KG1 (cell line): Measurements from ENCODE around the gene IL1R1.

Source experiments
- DNase-seq: peaks from one replicate; lab custom pipeline; 2025; lab: John Stamatoyannopoulos, UW

IL1R1 gene

GRCh38 chr2:102138331-102138730, 4.2 kb upstream of the IL1R1 start:
- peak; percentile 22 for DNase-seq

GRCh38 chr2:102139851-102140250, 2.7 kb upstream of the IL1R1 start:
- DNase-seq = no peak

GRCh38 chr2:102140377-102140776, 2.2 kb upstream of the IL1R1 start:
- no peak for DNase-seq

GRCh38 chr2:102141011-102141943, 1.3 kb upstream of the IL1R1 start:
- DNase-seq = no peak

- DNase-seq = no peak
These were observed 393 bp downstream of the IL1R1 start for GRCh38 chr2:102142829-102143449.

- no peak for DNase-seq
These were observed 972 bp downstream of the IL1R1 start for GRCh38 chr2:102143450-102143985.

GRCh38 chr2:102144128-102144527, 1.6 kb downstream of the IL1R1 start:
- no peak for DNase-seq

GRCh38 chr2:102145107-102145506, 2.6 kb downstream of the IL1R1 start:
- DNase-seq = no peak

- DNase-seq = no peak
These were observed 3.4 kb downstream of the IL1R1 start for GRCh38 chr2:102145934-102146333.

- DNase-seq = no peak
These were observed 5.4 kb downstream of the IL1R1 start for GRCh38 chr2:102147935-102148334.

- no peak for DNase-seq
These were observed 6.7 kb downstream of the IL1R1 start for GRCh38 chr2:102149243-102149642.

GRCh38 chr2:102149644-102150455, 7.3 kb downstream of the IL1R1 start:
- DNase-seq = no peak

- DNase-seq = no peak
These were observed 11.8 kb downstream of the IL1R1 start for GRCh38 chr2:102154364-102154763.

GRCh38 chr2:102154946-102155702, 12.6 kb downstream of the IL1R1 start:
- DNase-seq = no peak

- DNase-seq = no peak
These were observed 13.4 kb downstream of the IL1R1 start for GRCh38 chr2:102155703-102156515.

GRCh38 chr2:102158011-102158755, 15.6 kb downstream of the IL1R1 start:
- no peak for DNase-seq

- no peak for DNase-seq
These were observed 16.7 kb downstream of the IL1R1 start for GRCh38 chr2:102159295-102159694.

GRCh38 chr2:102166189-102166845, 23.8 kb downstream of the IL1R1 start:
- DNase-seq = no peak

GRCh38 chr2:102168026-102168771, 25.7 kb downstream of the IL1R1 start:
- DNase-seq = no peak
